H1 (cell line): ENCODE measurements around the gene CBLN3. TPM values are rescaled to one million over a fixed set of nuclear protein-coding genes. Genes with fewer than 3 reads are reported as not detected.
A peak's percentile ranks its signal among the peaks of the same experiment; 100 is the strongest.

ENCODE experiments used
- CTCF ChIA-PET: fragments of 300-600 bp; sonication (Branson Sonifier 250); formaldehyde crosslinking; loops from one replicate; lab custom pipeline; 2021; ENCODE audit not compliant: partially characterized antibody; lab: Charles Lee
- POLR2A ChIA-PET: fragments of 300-600 bp; sonication (Branson Sonifier 250); formaldehyde crosslinking; loops from one replicate; lab custom pipeline; 2021; ENCODE audit warnings: inconsistent platforms; ENCODE audit not compliant: partially characterized antibody; lab: Charles Lee
- DNase-seq, 2 experiments: peaks; one replicate each; pipeline versions ENCODE4 v3.0.0 to v3.0.0-alpha.2; 2010 to 2022; ENCODE audit warnings: low spot score in 2 of 2, low read depth in 1 of 2, mixed read lengths in 1 of 2
- FAIRE-seq: peaks from 2 replicates; lab custom pipeline; 2011; peaks lifted over from hg19 to GRCh38; lab: Jason Lieb, UNC
- H2AFZ ChIP-seq: 2 replicates; pipeline ENCODE4 v1.8.1; 2012; ENCODE audit warnings: low read length, inconsistent platforms
- H2AK5ac ChIP-seq: 2 replicates; pipeline ENCODE4 v1.6.1; 2013; ENCODE audit warnings: low read depth, low read length
- H2BK120ac ChIP-seq: replicated peaks from 2 replicates; pipeline ENCODE3; 2013; ENCODE audit warnings: low read depth, low read length, inconsistent platforms
- H2BK12ac ChIP-seq: 2 replicates; pipeline ENCODE4 v1.6.1; 2013; ENCODE audit warnings: low read depth, low read length
- H2BK15ac ChIP-seq: 2 replicates; pipeline ENCODE4 v1.6.1; 2013; ENCODE audit warnings: low read length
- H2BK20ac ChIP-seq: 2 replicates; pipeline ENCODE4 v1.6.1; 2013; ENCODE audit warnings: low read length
- H2BK5ac ChIP-seq: 2 replicates; pipeline ENCODE4 v1.6.1; 2013; ENCODE audit warnings: low read depth, low read length
- H3K14ac ChIP-seq: 2 replicates; pipeline ENCODE4 v1.6.1; 2013; ENCODE audit warnings: inconsistent platforms; ENCODE audit not compliant: insufficient read length
- H3K18ac ChIP-seq: 2 replicates; pipeline ENCODE4 v1.6.1; 2013; ENCODE audit warnings: low read length; ENCODE audit errors: extremely low read depth
- H3K23ac ChIP-seq: 2 replicates; pipeline ENCODE4 v1.6.1; 2013; ENCODE audit warnings: inconsistent platforms; ENCODE audit not compliant: insufficient read length
- H3K23me2 ChIP-seq: 2 replicates; pipeline ENCODE4 v1.6.1; 2013; ENCODE audit warnings: low read depth, low read length
- H3K27ac ChIP-seq: 2 replicates; pipeline ENCODE4 v1.6.1; 2011; ENCODE audit warnings: low read depth, low read length, inconsistent platforms
- H3K27me3 ChIP-seq, 4 experiments: replicated peaks in 1 of 4; 1 replicate in 1 of 4; 2 replicates in 3 of 4; pipeline versions ENCODE4 v1.6.1 to v1.8.1; 2011 to 2013; ENCODE audit warnings: low read length in 3 of 4, mild to moderate bottlenecking in 3 of 4, inconsistent platforms in 2 of 4, mixed read lengths in 2 of 4, moderate library complexity in 1 of 4; ENCODE audit not compliant: control insufficient read depth in 3 of 4, insufficient read depth in 3 of 4; ENCODE audit errors: extremely low read depth in 1 of 4
- H3K36me3 ChIP-seq, 4 experiments: 2 replicates each; pipeline versions ENCODE4 v1.6.1 to v1.8.1; 2011 to 2013; ENCODE audit warnings: mild to moderate bottlenecking in 4 of 4, low read length in 3 of 4, moderate library complexity in 2 of 4, control low read depth in 1 of 4, inconsistent platforms in 1 of 4; ENCODE audit not compliant: insufficient read depth in 4 of 4, control insufficient read depth in 2 of 4
- H3K4ac ChIP-seq: replicated peaks from 2 replicates; pipeline ENCODE3; 2013; ENCODE audit warnings: low read length, low read depth, mixed read lengths, inconsistent platforms; ENCODE audit not compliant: insufficient read length
- H3K4me1 ChIP-seq, 4 experiments: replicated peaks in 1 of 4; 1 replicate in 1 of 4; 2 replicates in 3 of 4; pipeline versions ENCODE4 v1.6.1 to v1.8.1; 2011 to 2013; ENCODE audit warnings: low read length in 3 of 4, inconsistent platforms in 2 of 4, mixed read lengths in 1 of 4; ENCODE audit not compliant: insufficient read depth in 4 of 4, control insufficient read depth in 3 of 4
- H3K4me2 ChIP-seq, 2 experiments: 2 replicates each; pipeline versions ENCODE4 v1.6.1 to v1.8.1; 2011 to 2013; ENCODE audit warnings: low read depth in 2 of 2, low read length in 2 of 2, control low read depth in 1 of 2, inconsistent platforms in 1 of 2, mild to moderate bottlenecking in 1 of 2; ENCODE audit not compliant: insufficient read depth in 1 of 2
- H3K4me3 ChIP-seq, 4 experiments: fragments of 200-600, 300-600 bp in 1 of 4; sonication (generic), shearing (Covaris generic), sonication (Bioruptor Twin) in 1 of 4; 2 replicates each; pipeline versions ENCODE4 v1.5.1 to v1.8.1; 2011 to 2016; ENCODE audit warnings: low read length in 4 of 4, low read depth in 3 of 4, control low read depth in 2 of 4, inconsistent platforms in 2 of 4, mild to moderate bottlenecking in 2 of 4, mixed read lengths in 1 of 4, moderate library complexity in 1 of 4; ENCODE audit not compliant: insufficient read depth in 2 of 4; ENCODE audit errors: extremely low read depth in 1 of 4
- H3K56ac ChIP-seq: replicated peaks from 2 replicates; pipeline ENCODE3; 2013; ENCODE audit warnings: low read depth, mild to moderate bottlenecking, mixed read lengths, low read length, inconsistent platforms; ENCODE audit not compliant: insufficient read length
- H3K79me1 ChIP-seq: 2 replicates; pipeline ENCODE4 v1.6.1; 2013; ENCODE audit warnings: low read depth, low read length, control low read depth
- H3K79me2 ChIP-seq, 2 experiments: 2 replicates each; pipeline versions ENCODE4 v1.6.1 to v1.8.1; 2012 to 2013; ENCODE audit warnings: low read length in 2 of 2, mild to moderate bottlenecking in 2 of 2, inconsistent platforms in 1 of 2; ENCODE audit not compliant: insufficient read depth in 2 of 2, control insufficient read depth in 1 of 2
- H3K9ac ChIP-seq, 4 experiments: replicated peaks in 1 of 4; 1 replicate in 1 of 4; 2 replicates in 3 of 4; pipeline versions ENCODE4 v1.6.1 to v1.8.1; 2011 to 2013; ENCODE audit warnings: low read depth in 3 of 4, low read length in 3 of 4, control low read depth in 2 of 4, mild to moderate bottlenecking in 2 of 4, moderate library complexity in 2 of 4, inconsistent platforms in 1 of 4; ENCODE audit errors: extremely low read depth in 1 of 4
- H3K9me3 ChIP-seq, 2 experiments: 2 replicates each; pipeline versions ENCODE4 v1.6.1 to v1.8.1; 2012 to 2013; ENCODE audit warnings: mild to moderate bottlenecking in 2 of 2, moderate library complexity in 2 of 2, control low read depth in 1 of 2, inconsistent platforms in 1 of 2, low read depth in 1 of 2, low read length in 1 of 2, mixed read lengths in 1 of 2; ENCODE audit not compliant: insufficient read depth in 2 of 2
- H4K20me1 ChIP-seq, 2 experiments: replicated peaks in 1 of 2; 2 replicates each; pipeline versions ENCODE3 to v1.8.1; 2011 to 2013; ENCODE audit warnings: inconsistent platforms in 2 of 2, low read length in 2 of 2, mild to moderate bottlenecking in 1 of 2; ENCODE audit not compliant: insufficient read depth in 2 of 2, control insufficient read depth in 1 of 2
- H4K5ac ChIP-seq: 2 replicates; pipeline ENCODE4 v1.6.1; 2013; ENCODE audit warnings: low read length, low read depth, mixed read lengths, inconsistent platforms; ENCODE audit not compliant: insufficient read length
- H4K8ac ChIP-seq: 2 replicates; pipeline ENCODE4 v1.8.0; 2013; ENCODE audit warnings: mild to moderate bottlenecking, moderate library complexity, low read length, inconsistent platforms; ENCODE audit not compliant: insufficient read depth; ENCODE audit errors: extremely low read depth
- H4K91ac ChIP-seq: replicated peaks from 2 replicates; pipeline ENCODE3; 2013; ENCODE audit warnings: low read length, mixed read lengths, inconsistent platforms; ENCODE audit not compliant: insufficient read length
- CTBP2 ChIP-seq: IDR thresholded peaks from 2 replicates; pipeline ENCODE4 v1.7.0; 2011; ENCODE audit warnings: borderline replicate concordance, mild to moderate bottlenecking, moderate library complexity, mixed read lengths, low read length; ENCODE audit not compliant: insufficient read depth, insufficient read length
- SIX5 ChIP-seq: IDR thresholded peaks from 2 replicates; pipeline ENCODE4 v1.6.1; 2011; ENCODE audit warnings: mild to moderate bottlenecking, low read depth, low read length
- SUZ12 ChIP-seq: fragments of 200-600 bp; sonication (generic); IDR thresholded peaks from 2 replicates; pipeline ENCODE4 v1.6.1; 2012; ENCODE audit warnings: mild to moderate bottlenecking, inconsistent platforms, low read length, moderate library complexity, mixed read lengths
- WGBS, 2 experiments: shearing (Covaris generic) in 1 of 2; methylation state at CpG; one replicate each; pipeline versions ENCODE4 v1.1.6 to v1.1.7; 2013 to 2015; ENCODE audit warnings: low lambda C conversion rate in 2 of 2, mixed read lengths in 2 of 2, inconsistent platforms in 1 of 2, low coverage in 1 of 2, missing lambda C conversion rate in 1 of 2; ENCODE audit not compliant: insufficient replicate concordance in 2 of 2, insufficient coverage in 1 of 2, insufficient read length in 1 of 2; ENCODE audit errors: extremely low coverage in 1 of 2, missing lambda C conversion rate in 1 of 2; 5-methylcytosine and 5-hydroxymethylcytosine counted together
- polyA plus RNA-seq, 7 experiments: library from polyadenylated mRNA; depleted of rRNA in 3 of 7; stranded (reverse) in 5 of 7; unstranded in 2 of 7; fragments of >200 nt in 5 of 7; fragments of 200-250 nt in 2 of 7; gene quantifications; 1 replicate in 5 of 7; 2 replicates in 1 of 7; 4 replicates in 1 of 7; pipeline versions ENCODE4 v1.2.1 to v1.2.3, GENCODE V29; 2011 to 2013; ENCODE audit warnings: missing spikeins in 2 of 7, mixed read lengths in 2 of 7
- total RNA-seq: library from RNA; stranded (reverse); fragmentation: NEBNext Ultra II Directional; extraction: Animal tissue kit (Norgen Biotek cat#: 25700); gene quantifications from 2 replicates; pipeline ENCODE4 v1.2.1, GENCODE V29; 2021

Gene CBLN3
- total and polyA plus RNA-seq, 2 of the 8 experiments (the other 6 are each of a cell fraction or from before 2014, with no cell fraction given): 0.54 to 1.00 TPM

GRCh38 chr14:24416932-24417619 lies 12.4 kb downstream of the CBLN3 start:
- no peak overlapping the region for H4K5ac ChIP-seq
- H2BK15ac ChIP-seq: no peak overlapping the region
- no peak overlapping the region for H2AFZ ChIP-seq
- CTCF ChIA-PET: interaction anchor here (1.2 to 21.3 kb wide), 8 partner anchors 9 to 88 kb away, joined by 4 to 664 read pairs (median 18); partner anchors contain the start of genes ADCY4, CBLN3, NYNRIN and RIPK3
- peaks cover 4 to 11% (median 7%) of the 10 kb centered on the region in 4 experiments; a peak in 5 of 8 replicates for H3K36me3 ChIP-seq
- WGBS, 2 experiments: 91% methylated on average over 16 of the region's 16 CpGs; no CpG with 5 or more reads in 1 of the 2 experiments
- no peak overlapping the region for H3K4me3 ChIP-seq
- POLR2A ChIA-PET: interaction anchor here (1.1 to 6.3 kb wide), 2 partner anchors 12 to 19 kb away, joined by 5 to 28 read pairs; partner anchors contain the start of genes CBLN3 and KHNYN
- H3K23ac ChIP-seq: no peak overlapping the region
- no peak overlapping the region for H3K4ac ChIP-seq
- H2BK12ac ChIP-seq: no peak overlapping the region
- H3K9ac ChIP-seq: no peak overlapping the region
- H2BK120ac ChIP-seq: no peak overlapping the region
- DNase-seq: no peak
- no peaks in the 10 kb centered on the region for H3K9me3 ChIP-seq
- no peaks in the 10 kb centered on the region for H4K20me1 ChIP-seq
- no peaks in the 10 kb centered on the region for H3K79me1 ChIP-seq
- H3K4me2 ChIP-seq: no peak overlapping the region
- no peak overlapping the region for H4K91ac ChIP-seq
- no peak overlapping the region for H3K18ac ChIP-seq
- no peaks in the 10 kb centered on the region for H3K79me2 ChIP-seq
- no peak overlapping the region for H3K56ac ChIP-seq
- H2BK20ac ChIP-seq: no peak overlapping the region
- no peak overlapping the region for H3K27ac ChIP-seq
- no peak overlapping the region for H3K14ac ChIP-seq
- H3K23me2 ChIP-seq: no peaks in the 10 kb centered on the region
- H4K8ac ChIP-seq: peak overlapping the region; percentile 57; the same call in 1 of the 2 replicates
- peaks cover 0 to 6% (median 2%) of the 10 kb centered on the region in 4 experiments; a peak in 3 of 7 replicates for H3K27me3 ChIP-seq
- H2BK5ac ChIP-seq: no peak overlapping the region
- no peak for FAIRE-seq
- H3K4me1 ChIP-seq: no peaks in the 10 kb centered on the region
- TF ChIP-seq SIX5: no peak
- no peak for TF ChIP-seq SUZ12
- TF ChIP-seq CTBP2: no peak
- H2AK5ac ChIP-seq: no peak overlapping the region
